ENCODE measurements around the gene ADCY10.

DNA sequence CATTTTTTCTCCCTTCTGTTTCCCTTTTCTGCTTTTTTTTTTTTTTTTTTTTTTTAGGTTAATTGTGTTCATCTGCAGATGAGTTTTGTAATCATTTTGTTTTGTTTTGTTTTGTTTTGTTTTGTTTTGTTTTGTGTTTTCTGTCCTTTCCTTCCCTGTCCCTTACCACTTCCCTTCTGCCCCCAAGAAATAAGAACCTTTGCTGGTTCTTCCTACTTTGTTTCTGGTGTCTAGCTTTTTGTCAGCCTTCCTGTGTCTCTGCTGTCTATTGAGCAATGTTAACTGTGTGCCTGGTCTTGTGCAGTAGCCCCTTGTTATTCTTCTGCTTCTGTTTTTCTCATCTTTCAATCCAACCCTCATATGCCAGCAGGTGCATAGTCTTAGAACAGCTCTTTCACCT, 146.2 kb downstream of the ADCY10 start:
- TF ChIP-seq, protein P1, sequence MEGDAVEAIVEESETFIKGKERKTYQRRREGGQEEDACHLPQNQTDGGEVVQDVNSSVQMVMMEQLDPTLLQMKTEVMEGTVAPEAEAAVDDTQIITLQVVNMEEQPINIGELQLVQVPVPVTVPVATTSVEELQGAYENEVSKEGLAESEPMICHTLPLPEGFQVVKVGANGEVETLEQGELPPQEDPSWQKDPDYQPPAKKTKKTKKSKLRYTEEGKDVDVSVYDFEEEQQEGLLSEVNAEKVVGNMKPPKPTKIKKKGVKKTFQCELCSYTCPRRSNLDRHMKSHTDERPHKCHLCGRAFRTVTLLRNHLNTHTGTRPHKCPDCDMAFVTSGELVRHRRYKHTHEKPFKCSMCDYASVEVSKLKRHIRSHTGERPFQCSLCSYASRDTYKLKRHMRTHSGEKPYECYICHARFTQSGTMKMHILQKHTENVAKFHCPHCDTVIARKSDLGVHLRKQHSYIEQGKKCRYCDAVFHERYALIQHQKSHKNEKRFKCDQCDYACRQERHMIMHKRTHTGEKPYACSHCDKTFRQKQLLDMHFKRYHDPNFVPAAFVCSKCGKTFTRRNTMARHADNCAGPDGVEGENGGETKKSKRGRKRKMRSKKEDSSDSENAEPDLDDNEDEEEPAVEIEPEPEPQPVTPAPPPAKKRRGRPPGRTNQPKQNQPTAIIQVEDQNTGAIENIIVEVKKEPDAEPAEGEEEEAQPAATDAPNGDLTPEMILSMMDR (IDR thresholded peaks at IDR 0.05), result no peak
- TF ChIP-seq, protein P2, sequence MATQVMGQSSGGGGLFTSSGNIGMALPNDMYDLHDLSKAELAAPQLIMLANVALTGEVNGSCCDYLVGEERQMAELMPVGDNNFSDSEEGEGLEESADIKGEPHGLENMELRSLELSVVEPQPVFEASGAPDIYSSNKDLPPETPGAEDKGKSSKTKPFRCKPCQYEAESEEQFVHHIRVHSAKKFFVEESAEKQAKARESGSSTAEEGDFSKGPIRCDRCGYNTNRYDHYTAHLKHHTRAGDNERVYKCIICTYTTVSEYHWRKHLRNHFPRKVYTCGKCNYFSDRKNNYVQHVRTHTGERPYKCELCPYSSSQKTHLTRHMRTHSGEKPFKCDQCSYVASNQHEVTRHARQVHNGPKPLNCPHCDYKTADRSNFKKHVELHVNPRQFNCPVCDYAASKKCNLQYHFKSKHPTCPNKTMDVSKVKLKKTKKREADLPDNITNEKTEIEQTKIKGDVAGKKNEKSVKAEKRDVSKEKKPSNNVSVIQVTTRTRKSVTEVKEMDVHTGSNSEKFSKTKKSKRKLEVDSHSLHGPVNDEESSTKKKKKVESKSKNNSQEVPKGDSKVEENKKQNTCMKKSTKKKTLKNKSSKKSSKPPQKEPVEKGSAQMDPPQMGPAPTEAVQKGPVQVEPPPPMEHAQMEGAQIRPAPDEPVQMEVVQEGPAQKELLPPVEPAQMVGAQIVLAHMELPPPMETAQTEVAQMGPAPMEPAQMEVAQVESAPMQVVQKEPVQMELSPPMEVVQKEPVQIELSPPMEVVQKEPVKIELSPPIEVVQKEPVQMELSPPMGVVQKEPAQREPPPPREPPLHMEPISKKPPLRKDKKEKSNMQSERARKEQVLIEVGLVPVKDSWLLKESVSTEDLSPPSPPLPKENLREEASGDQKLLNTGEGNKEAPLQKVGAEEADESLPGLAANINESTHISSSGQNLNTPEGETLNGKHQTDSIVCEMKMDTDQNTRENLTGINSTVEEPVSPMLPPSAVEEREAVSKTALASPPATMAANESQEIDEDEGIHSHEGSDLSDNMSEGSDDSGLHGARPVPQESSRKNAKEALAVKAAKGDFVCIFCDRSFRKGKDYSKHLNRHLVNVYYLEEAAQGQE (IDR thresholded peaks at IDR 0.05; ENCODE audit: insufficient read depth in 1 of 2, low read depth in 2 of 2, low read length in 1 of 2), result no peak
